DOHH2 (cell line): ENCODE results near the gene CPED1.
"Not testable (repeated sequence)": the region's sequence is repeated elsewhere in the genome, so short reads cannot be mapped to it uniquely, and the experiment has no call there.

Experiments
- H3F3A ChIP-seq: fragments of 200-600 bp; sonication (generic), shearing (Covaris generic); 2 replicates; pipeline ENCODE4 v1.6.0; 2016; ENCODE audit warnings: antibody characterized with exemption, mild to moderate bottlenecking; ENCODE audit not compliant: control insufficient read depth, insufficient read depth
- H3K27ac ChIP-seq: fragments of 200-600 bp; sonication (generic); 2 replicates; pipeline ENCODE4 v1.5.1; 2014; ENCODE audit warnings: low read depth, mild to moderate bottlenecking, low read length, moderate library complexity
- H3K27me3 ChIP-seq: fragments of 200-600 bp; sonication (generic); 2 replicates; pipeline ENCODE4 v1.6.1; 2014; ENCODE audit warnings: mild to moderate bottlenecking, low read length, mixed read lengths; ENCODE audit not compliant: control insufficient read depth
- H3K36me3 ChIP-seq: fragments of 200-600 bp; sonication (generic); 2 replicates; pipeline ENCODE4 v1.6.1; 2014; ENCODE audit warnings: mild to moderate bottlenecking, low read length, moderate library complexity, mixed read lengths; ENCODE audit not compliant: control insufficient read depth
- H3K4me1 ChIP-seq: fragments of 200-600 bp; sonication (generic); 2 replicates; pipeline ENCODE4 v1.6.1; 2014; ENCODE audit warnings: mild to moderate bottlenecking, low read length, mixed read lengths; ENCODE audit not compliant: control insufficient read depth
- H3K4me2 ChIP-seq: fragments of 200-600 bp; sonication (generic); 2 replicates; pipeline ENCODE4 v1.6.0; 2014; ENCODE audit warnings: mild to moderate bottlenecking, low read length, moderate library complexity
- H3K4me3 ChIP-seq: fragments of 200-600 bp; sonication (generic); 2 replicates; pipeline ENCODE4 v1.5.1; 2014; ENCODE audit warnings: mild to moderate bottlenecking, low read length, mixed read lengths
- H3K79me2 ChIP-seq: fragments of 200-600 bp; sonication (generic); 2 replicates; pipeline ENCODE4 v1.6.1; 2014; ENCODE audit warnings: mild to moderate bottlenecking, low read length, mixed read lengths; ENCODE audit not compliant: control insufficient read depth
- H3K9me2 ChIP-seq: fragments of 200-600 bp; sonication (generic); replicated peaks from 2 replicates; pipeline ENCODE4 v1.6.1; 2014; ENCODE audit warnings: mild to moderate bottlenecking, low read length, mixed read lengths; ENCODE audit not compliant: control insufficient read depth
- H3K9me3 ChIP-seq: fragments of 200-600 bp; sonication (generic); 2 replicates; pipeline ENCODE4 v1.6.1; 2014; ENCODE audit warnings: antibody characterized with exemption, low read length, mixed read lengths; ENCODE audit not compliant: control insufficient read depth, insufficient read depth
- H4K20me1 ChIP-seq: fragments of 200-600 bp; sonication (generic); 2 replicates; pipeline ENCODE4 v1.6.0; 2014; ENCODE audit warnings: low read depth, mild to moderate bottlenecking, antibody characterized with exemption, low read length, moderate library complexity; ENCODE audit not compliant: control insufficient read depth, insufficient read depth
- CTCF ChIP-seq: fragments of 200-600 bp; sonication (generic); IDR thresholded peaks from one replicate; pipeline ENCODE4 v1.5.1; 2014; ENCODE audit warnings: antibody characterized with exemption, mild to moderate bottlenecking, low read depth, low read length; ENCODE audit not compliant: poor library complexity, severe bottlenecking
- EZH2phosphoT487 ChIP-seq: fragments of 200-600 bp; sonication (generic); IDR thresholded peaks from 2 replicates; pipeline ENCODE4 v1.6.1; 2017; ENCODE audit warnings: borderline replicate concordance, mild to moderate bottlenecking, antibody characterized with exemption, low read length, moderate library complexity, mixed read lengths

The CPED1 gene

DNA sequence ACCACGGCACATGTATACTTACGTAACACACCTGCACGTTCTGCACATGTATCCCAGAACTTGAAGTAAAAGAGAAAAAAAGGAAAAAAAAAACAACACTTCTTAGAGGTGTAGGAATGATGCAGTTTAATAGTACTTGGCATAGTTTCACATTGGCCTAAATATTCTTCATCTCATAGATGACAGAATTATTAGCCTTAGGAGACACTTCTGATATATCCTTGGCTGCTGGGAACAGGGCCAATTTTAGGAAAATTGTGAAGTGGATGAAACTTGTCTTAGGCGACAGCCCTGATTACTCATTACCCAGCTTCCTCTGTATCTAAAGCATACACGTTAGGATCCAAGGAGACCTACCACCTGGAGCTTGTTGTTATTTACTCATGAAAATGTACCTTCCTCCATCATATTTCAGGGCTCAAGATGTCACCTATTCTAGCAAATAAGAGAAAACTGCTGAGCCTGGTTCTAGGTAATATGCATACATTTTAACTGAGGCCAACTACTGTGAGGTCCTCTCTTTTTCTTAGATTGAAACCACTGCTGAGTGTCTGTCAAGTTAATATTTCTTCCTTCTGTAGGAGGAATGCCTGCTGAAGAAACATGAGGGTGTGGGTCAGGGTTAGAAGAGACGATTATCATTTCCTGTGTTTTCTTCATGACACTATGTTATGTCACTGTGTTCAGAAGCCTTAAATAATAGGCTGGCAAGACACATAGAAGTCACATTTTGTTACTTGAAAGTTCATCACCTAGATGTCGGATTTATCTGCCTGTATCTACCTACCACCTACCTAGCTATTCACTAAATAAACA is 44.3 kb downstream of the CPED1 start:
- Histone ChIP-seq H3K36me3 (no peaks in the 10 kb centered on the region), H3F3A (no peaks in the 10 kb centered on the region), H3K4me3 (no peak overlapping the region), H3K27me3 (no peaks in the 10 kb centered on the region), H3K27ac (no peak overlapping the region), H3K4me2 (no peak overlapping the region), H3K9me2 (no peaks in the 10 kb centered on the region), H3K9me3 (no peaks in the 10 kb centered on the region), H3K79me2 (no peaks in the 10 kb centered on the region), H3K4me1 (no peaks in the 10 kb centered on the region), H4K20me1 (no peaks in the 10 kb centered on the region)
- TF ChIP-seq EZH2phosphoT487 (no peak), CTCF (no peak)

- H3K36me3 ChIP-seq = no peaks in the 10 kb centered on the region
- no peaks in the 10 kb centered on the region for H3K9me3 ChIP-seq
- no peaks in the 10 kb centered on the region for H3K79me2 ChIP-seq
Measured at GRCh38 chr7:121034929-121035328, 46.4 kb downstream of the CPED1 start.

DNA sequence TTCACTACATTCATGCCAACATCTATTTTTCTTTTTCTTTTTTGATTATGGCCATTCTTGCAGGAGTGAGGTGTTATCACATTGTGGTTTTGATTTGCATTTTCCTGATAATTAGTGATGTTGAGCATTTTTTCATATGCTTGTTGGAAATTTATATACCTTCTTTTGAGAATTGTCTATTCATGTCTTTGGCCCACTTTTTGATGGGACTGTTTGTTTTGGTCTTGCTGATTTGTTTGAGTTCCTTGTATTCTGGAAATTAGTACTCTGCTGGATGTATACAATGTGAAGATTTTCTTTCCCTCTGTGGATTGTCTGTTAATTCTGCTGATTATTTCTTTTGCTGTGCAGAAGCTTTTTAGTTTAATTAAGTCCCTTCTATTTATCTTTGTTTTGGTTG is 48.3 kb downstream of the CPED1 start:
- H3K9me3 ChIP-seq, H3K9me2 ChIP-seq, H3K4me2 ChIP-seq, H3K79me2 ChIP-seq, H3F3A ChIP-seq, H3K27me3 ChIP-seq, H3K27ac ChIP-seq, H3K4me3 ChIP-seq, H3K4me1 ChIP-seq, H4K20me1 ChIP-seq, H3K36me3 ChIP-seq: not testable (repeated sequence)

More at GRCh38 chr7:121034929-121035328, 46.4 kb downstream of the CPED1 start:
- Histone ChIP-seq H3K4me2 (no peak overlapping the region), H3K4me3 (no peak overlapping the region), H3F3A (no peaks in the 10 kb centered on the region), H3K9me2 (no peaks in the 10 kb centered on the region), H3K27me3 (no peaks in the 10 kb centered on the region), H4K20me1 (no peaks in the 10 kb centered on the region), H3K27ac (no peak overlapping the region), H3K4me1 (no peaks in the 10 kb centered on the region)
- no peak for TF ChIP-seq EZH2phosphoT487
- no peak for TF ChIP-seq CTCF

GRCh38 chr7:121037329-121037728 is 48.8 kb downstream of the CPED1 start:
- H4K20me1 ChIP-seq, H3K9me3 ChIP-seq, H3K4me3 ChIP-seq, H3K4me1 ChIP-seq, H3K4me2 ChIP-seq, H3K79me2 ChIP-seq, H3K27me3 ChIP-seq, H3K36me3 ChIP-seq, H3F3A ChIP-seq, H3K27ac ChIP-seq, H3K9me2 ChIP-seq: not testable (repeated sequence)
